Astrocyte (in vitro differentiated cells and primary cell): ENCODE results near the gene STUB1.

ENCODE experiments used
- EZH2 ChIP-seq: IDR thresholded peaks from 2 replicates; pipeline ENCODE4 v1.6.1; 2012; ENCODE audit warnings: mild to moderate bottlenecking, low read length, inconsistent platforms; ENCODE audit not compliant: insufficient read depth
- TF ChIP-seq, protein P1 (sequence below): IDR thresholded peaks from 2 replicates; pipeline ENCODE4 v1.5.1; 2011; ENCODE audit warnings: low read depth, mild to moderate bottlenecking, inconsistent platforms, low read length, moderate library complexity; ENCODE audit not compliant: insufficient read depth

DNA sequence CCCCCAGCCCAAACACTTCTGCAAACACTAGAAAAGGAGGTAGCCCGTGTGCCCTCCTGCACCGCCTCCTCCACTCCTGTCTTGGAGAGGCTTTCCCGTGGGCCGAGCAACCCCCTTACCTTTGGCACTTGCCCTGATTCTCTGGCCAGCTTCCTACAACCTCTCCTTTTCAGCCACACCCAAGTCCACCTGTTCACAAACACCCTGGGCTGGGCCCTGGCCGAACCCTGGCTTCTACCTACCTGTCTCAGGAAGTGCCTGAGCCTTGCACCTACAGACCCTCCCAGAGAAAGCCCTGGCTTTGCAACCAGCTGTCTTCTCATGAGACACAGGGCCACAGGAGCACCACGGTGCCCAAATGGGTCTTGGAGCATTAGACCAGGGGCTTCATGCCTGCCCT lies 38.7 kb downstream of the STUB1 start:
- TF ChIP-seq, protein P1, sequence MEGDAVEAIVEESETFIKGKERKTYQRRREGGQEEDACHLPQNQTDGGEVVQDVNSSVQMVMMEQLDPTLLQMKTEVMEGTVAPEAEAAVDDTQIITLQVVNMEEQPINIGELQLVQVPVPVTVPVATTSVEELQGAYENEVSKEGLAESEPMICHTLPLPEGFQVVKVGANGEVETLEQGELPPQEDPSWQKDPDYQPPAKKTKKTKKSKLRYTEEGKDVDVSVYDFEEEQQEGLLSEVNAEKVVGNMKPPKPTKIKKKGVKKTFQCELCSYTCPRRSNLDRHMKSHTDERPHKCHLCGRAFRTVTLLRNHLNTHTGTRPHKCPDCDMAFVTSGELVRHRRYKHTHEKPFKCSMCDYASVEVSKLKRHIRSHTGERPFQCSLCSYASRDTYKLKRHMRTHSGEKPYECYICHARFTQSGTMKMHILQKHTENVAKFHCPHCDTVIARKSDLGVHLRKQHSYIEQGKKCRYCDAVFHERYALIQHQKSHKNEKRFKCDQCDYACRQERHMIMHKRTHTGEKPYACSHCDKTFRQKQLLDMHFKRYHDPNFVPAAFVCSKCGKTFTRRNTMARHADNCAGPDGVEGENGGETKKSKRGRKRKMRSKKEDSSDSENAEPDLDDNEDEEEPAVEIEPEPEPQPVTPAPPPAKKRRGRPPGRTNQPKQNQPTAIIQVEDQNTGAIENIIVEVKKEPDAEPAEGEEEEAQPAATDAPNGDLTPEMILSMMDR: no peak
- no peak for TF ChIP-seq EZH2
